Measurements from ENCODE around the gene ULBP1. TPM values are rescaled to one million over a fixed set of nuclear protein-coding genes. Genes with fewer than 3 reads are reported as not detected.
"Not testable (repeated sequence)": the region's sequence is repeated elsewhere in the genome, so short reads cannot be mapped to it uniquely, and the experiment has no call there.

ULBP1 gene
- total RNA-seq, 1 donor from 2014 or later: 3.9 TPM

- DNase-seq: no peak
Observed at GRCh38 chr6:149977221-149977620, 13.5 kb downstream of the ULBP1 start.

- DNase-seq: no peak
Observed at GRCh38 chr6:149978610-149979009, 14.9 kb downstream of the ULBP1 start.

DNA sequence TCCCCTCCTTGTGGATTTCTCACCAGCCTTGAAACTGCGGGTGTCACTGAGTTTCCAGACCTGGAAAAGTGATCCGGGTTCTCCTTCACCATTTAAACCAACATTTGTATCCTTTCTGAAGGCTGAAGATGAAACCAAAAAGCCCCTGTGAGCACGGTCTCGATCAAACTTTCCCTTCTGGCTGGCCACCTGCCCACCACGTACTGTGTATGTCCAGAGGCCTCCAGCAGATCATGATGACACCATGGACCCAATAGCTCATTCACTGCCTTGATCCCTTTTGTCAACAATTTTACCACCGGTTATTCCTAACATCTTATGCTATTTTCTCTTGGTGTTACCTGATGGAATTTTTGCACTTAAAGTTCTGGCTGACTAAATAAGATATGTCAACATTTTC lies 15.6 kb downstream of the ULBP1 start:
- DNase-seq: no peak

DNA sequence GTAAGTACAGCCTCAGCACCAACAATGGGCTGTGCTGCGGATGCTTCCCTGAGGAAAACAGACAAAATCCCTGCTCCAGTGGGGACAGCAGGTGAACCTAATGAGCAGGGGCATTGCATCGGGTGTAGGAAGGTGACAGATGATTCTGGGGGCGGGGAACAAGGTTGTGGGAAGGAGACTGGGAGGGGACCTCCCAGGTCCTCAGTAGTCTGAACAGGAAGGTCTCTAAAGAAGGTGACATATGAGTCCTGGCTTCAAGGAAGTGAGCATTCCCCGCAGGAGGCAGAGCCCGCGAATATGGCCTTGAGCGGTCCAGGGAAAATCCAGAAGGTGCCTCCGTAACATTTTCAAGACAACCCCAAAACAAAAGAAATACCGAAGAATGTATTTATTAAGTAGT lies 19.4 kb downstream of the ULBP1 start:
- no peak for DNase-seq

- DNase-seq: no peak
Observed at GRCh38 chr6:149984773-149985172, 21.0 kb downstream of the ULBP1 start.

- DNase-seq: no peak
Observed at GRCh38 chr6:149985481-149985937, 21.8 kb downstream of the ULBP1 start.

GRCh38 chr6:149987602-149988107 lies 23.9 kb downstream of the ULBP1 start:
- no peak for DNase-seq

- no peak for DNase-seq
Observed at GRCh38 chr6:149988550-149989346, 25.0 kb downstream of the ULBP1 start.

- DNase-seq: no peak
Observed at GRCh38 chr6:149990212-149990660, 26.5 kb downstream of the ULBP1 start.

GRCh38 chr6:149990661-149991471 lies 27.1 kb downstream of the ULBP1 start:
- DNase-seq: no peak

GRCh38 chr6:149991472-149991795 lies 27.7 kb downstream of the ULBP1 start:
- not testable (repeated sequence) for DNase-seq

GRCh38 chr6:149991838-149992237 lies 28.1 kb downstream of the ULBP1 start:
- no peak for DNase-seq

GRCh38 chr6:149995235-149995750 lies 31.6 kb downstream of the ULBP1 start:
- no peak for DNase-seq

- no peak for DNase-seq
Observed at GRCh38 chr6:149995971-149996370, 32.2 kb downstream of the ULBP1 start.

- no peak for DNase-seq
Observed at GRCh38 chr6:149999636-150000035, 35.9 kb downstream of the ULBP1 start.

- DNase-seq: no peak
Observed at GRCh38 chr6:150001295-150002008, 37.7 kb downstream of the ULBP1 start.

DNA sequence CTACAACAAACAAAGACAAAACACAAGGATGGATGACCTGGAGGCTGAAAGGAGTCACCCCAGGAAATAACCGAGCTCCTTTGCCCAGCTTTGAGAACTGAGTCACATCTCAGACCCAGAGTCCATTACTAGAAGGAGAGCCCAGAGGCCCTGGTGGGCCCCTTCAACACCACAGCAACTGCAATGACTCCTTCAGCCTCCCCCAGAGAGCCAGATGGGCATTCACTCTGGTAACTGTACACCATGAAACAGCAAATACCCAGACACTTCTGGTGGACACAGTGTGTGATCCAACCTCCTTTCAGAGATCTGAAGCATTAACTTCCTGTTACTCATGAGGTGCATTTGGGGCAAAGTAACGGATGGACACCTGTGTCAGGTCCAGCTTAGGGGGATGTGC lies 39.0 kb downstream of the ULBP1 start:
- no peak for DNase-seq

DNA sequence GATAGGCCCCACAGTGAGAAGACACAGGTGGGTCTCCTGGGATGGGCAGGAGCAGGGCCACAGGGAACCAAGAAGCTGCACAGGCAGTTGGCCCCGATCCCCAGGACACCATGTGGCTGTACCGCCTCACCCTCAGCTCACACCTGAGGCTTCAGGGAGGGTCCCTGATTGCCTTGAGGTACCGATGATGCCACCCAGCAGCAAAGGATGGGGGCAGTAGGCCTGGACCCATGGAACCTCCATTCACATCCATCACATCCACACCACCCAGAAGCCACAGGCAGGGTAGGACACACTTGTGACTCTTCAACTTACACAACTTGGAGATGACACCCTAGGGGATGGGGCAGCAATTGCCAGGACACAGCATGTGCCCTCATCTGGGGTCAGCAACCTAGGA lies 39.9 kb downstream of the ULBP1 start:
- DNase-seq: not testable (repeated sequence)

- no peak for DNase-seq
Observed at GRCh38 chr6:150004101-150004782, 40.5 kb downstream of the ULBP1 start.

- peak; percentile 68 for DNase-seq
Observed at GRCh38 chr6:150004783-150005717, 41.3 kb downstream of the ULBP1 start.
